PC-3 (cell line): ENCODE measurements around the gene SFTPB. TPM values are rescaled to one million over a fixed set of nuclear protein-coding genes. Genes with fewer than 3 reads are reported as not detected.

Experiments used
- ATAC-seq: fragments of 200-7000 bp; cut with Tn5 transposase; 2 replicates; pipeline ENCODE4 v1.9.1; 2020; ENCODE audit warnings: mild to moderate bottlenecking, moderate library complexity
- BruUV-seq: library from RNA; stranded (reverse); fragments of 400-500 nt; replicated peaks from 2 replicates; lab custom pipeline; 2021; lab: Mats Ljungman, UMichigan
- CTCF ChIA-PET: fragments of 300-600 bp; sonication (Branson Sonifier 250); formaldehyde crosslinking; loops from one replicate; lab custom pipeline; 2022; ENCODE audit warnings: antibody characterized with exemption; lab: Charles Lee
- POLR2A ChIA-PET: fragments of 300-600 bp; sonication (Branson Sonifier 250); formaldehyde crosslinking; loops from one replicate; lab custom pipeline; 2022; ENCODE audit warnings: antibody characterized with exemption; ENCODE audit not compliant: unreplicated experiment; lab: Charles Lee
- DNase-seq: peaks from one replicate; pipeline ENCODE4 v3.0.0-alpha.2; 2015
- H2AFZ ChIP-seq: fragments of 300-600 bp; sonication (generic); 2 replicates; pipeline ENCODE4 v1.6.0; 2016; ENCODE audit warnings: antibody characterized with exemption, low read length
- H3F3A ChIP-seq: fragments of 300-600 bp; sonication (generic); one replicate; pipeline ENCODE4 v1.6.0; 2017; ENCODE audit warnings: antibody characterized with exemption, low read length, control low read depth, mild to moderate bottlenecking; ENCODE audit not compliant: unreplicated experiment
- H3K27ac ChIP-seq: fragments of 300-600 bp; sonication (generic); 2 replicates; pipeline ENCODE4 v1.5.1; 2016; ENCODE audit warnings: mild to moderate bottlenecking, low read length
- H3K27me3 ChIP-seq: fragments of 300-600 bp; sonication (generic); 2 replicates; pipeline ENCODE4 v1.6.1; 2016; ENCODE audit warnings: low read length, mixed read lengths
- H3K36me3 ChIP-seq: fragments of 300-600 bp; sonication (generic); 2 replicates; pipeline ENCODE4 v1.6.1; 2016; ENCODE audit warnings: low read depth, mixed run types, low read length, mixed read lengths
- H3K4me1 ChIP-seq: fragments of 300-600 bp; sonication (generic); 2 replicates; pipeline ENCODE4 v1.5.1; 2016; ENCODE audit warnings: low read length; ENCODE audit not compliant: insufficient read depth
- H3K4me2 ChIP-seq: fragments of 300-600 bp; sonication (generic); 2 replicates; pipeline ENCODE4 v1.6.0; 2016; ENCODE audit warnings: low read length
- H3K4me3 ChIP-seq: fragments of 300-600 bp; sonication (generic); 2 replicates; pipeline ENCODE4 v1.5.1; 2016; ENCODE audit warnings: mild to moderate bottlenecking, low read length, mixed read lengths
- H3K79me2 ChIP-seq: fragments of 300-600 bp; sonication (generic); 2 replicates; pipeline ENCODE4 v1.6.1; 2017; ENCODE audit warnings: low read length, mixed read lengths
- H3K9ac ChIP-seq: fragments of 300-600 bp; sonication (generic); 2 replicates; pipeline ENCODE4 v1.6.0; 2016; ENCODE audit warnings: mild to moderate bottlenecking, low read length
- H3K9me2 ChIP-seq: fragments of 300-600 bp; sonication (generic); replicated peaks from 2 replicates; pipeline ENCODE4 v1.6.1; 2016; ENCODE audit warnings: mixed run types, low read length, mixed read lengths
- H3K9me3 ChIP-seq: fragments of 300-600 bp; sonication (generic); 2 replicates; pipeline ENCODE4 v1.6.1; 2016; ENCODE audit warnings: low read length, mixed read lengths
- H4K20me1 ChIP-seq: fragments of 300-600 bp; sonication (generic); 2 replicates; pipeline ENCODE4 v1.6.1; 2016; ENCODE audit warnings: low read length, mixed read lengths
- EZH2 ChIP-seq: fragments of 300-600 bp; sonication (generic); IDR thresholded peaks from one replicate; pipeline ENCODE4 v1.6.1; 2017; ENCODE audit warnings: antibody characterized with exemption, mild to moderate bottlenecking, low read length; ENCODE audit not compliant: unreplicated experiment
- EZH2phosphoT487 ChIP-seq: fragments of 300-600 bp; sonication (generic); IDR thresholded peaks from 2 replicates; pipeline ENCODE4 v1.6.1; 2018; ENCODE audit warnings: mild to moderate bottlenecking, antibody characterized with exemption, low read length, borderline replicate concordance
- intact Hi-C: fragments of 100-400 bp; cut with micrococcal nuclease; formaldehyde crosslinking; loops from 2 replicates; pipeline ENCODE4 v1.9.0; 2023
- total RNA-seq: library from RNA; depleted of rRNA; stranded (reverse); fragments of >200 nt; gene quantifications from 2 replicates; pipeline ENCODE4 v1.2.3, GENCODE V29; 2014
- TF ChIP-seq, protein P1 (sequence below): fragments of 300-600 bp; sonication (generic); conservative IDR thresholded peaks from 2 replicates; pipeline ENCODE4 v1.5.1; 2017; ENCODE audit warnings: antibody characterized with exemption, low read depth, mild to moderate bottlenecking, low read length

SFTPB gene
- total RNA-seq, 1 experiment from 2014 or later: not detected

DNA sequence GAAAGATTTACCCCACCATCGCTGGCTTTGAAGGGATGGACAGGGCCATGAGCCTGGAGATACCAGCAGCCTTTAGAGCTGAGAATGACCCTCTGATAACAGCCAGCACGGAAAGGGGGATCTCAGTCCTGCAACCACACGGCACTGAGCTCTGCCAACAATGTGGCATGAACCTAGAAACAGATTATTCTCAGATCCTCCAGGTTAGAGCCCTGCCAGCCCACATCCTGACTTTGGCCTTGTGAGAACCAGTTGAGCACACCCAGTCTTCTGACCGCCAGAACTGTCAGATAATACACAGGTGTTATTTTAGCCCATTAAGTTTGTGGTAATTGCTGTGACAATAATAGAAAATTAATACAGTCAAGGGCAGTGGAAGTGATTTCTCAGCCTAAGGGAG lies 16.8 kb upstream of the SFTPB start:
- H3K79me2 ChIP-seq: no peaks in the 10 kb centered on the region
- H3F3A ChIP-seq: no peaks in the 10 kb centered on the region
- intact Hi-C loops: no loop called here
- H3K4me2 ChIP-seq: no peak overlapping the region
- CTCF ChIA-PET: no interaction called here
- DNase-seq (no peak), ATAC-seq (no peak)
- no peaks in the 10 kb centered on the region for H3K9me3 ChIP-seq
- H3K27me3 ChIP-seq: no peaks in the 10 kb centered on the region; the same call in 1 of the 2 replicates
- BruUV-seq: no TSS peak
- H3K36me3 ChIP-seq: no peaks in the 10 kb centered on the region
- no peak overlapping the region for H2AFZ ChIP-seq
- H3K4me1 ChIP-seq: peaks cover 15% of the 10 kb centered on the region
- no peaks in the 10 kb centered on the region for H3K9me2 ChIP-seq
- no peak overlapping the region for H3K9ac ChIP-seq
- no peak overlapping the region for H3K27ac ChIP-seq
- H3K4me3 ChIP-seq: no peak overlapping the region
- TF ChIP-seq EZH2 (no peak), EZH2phosphoT487 (no peak)
- TF ChIP-seq, protein P1, sequence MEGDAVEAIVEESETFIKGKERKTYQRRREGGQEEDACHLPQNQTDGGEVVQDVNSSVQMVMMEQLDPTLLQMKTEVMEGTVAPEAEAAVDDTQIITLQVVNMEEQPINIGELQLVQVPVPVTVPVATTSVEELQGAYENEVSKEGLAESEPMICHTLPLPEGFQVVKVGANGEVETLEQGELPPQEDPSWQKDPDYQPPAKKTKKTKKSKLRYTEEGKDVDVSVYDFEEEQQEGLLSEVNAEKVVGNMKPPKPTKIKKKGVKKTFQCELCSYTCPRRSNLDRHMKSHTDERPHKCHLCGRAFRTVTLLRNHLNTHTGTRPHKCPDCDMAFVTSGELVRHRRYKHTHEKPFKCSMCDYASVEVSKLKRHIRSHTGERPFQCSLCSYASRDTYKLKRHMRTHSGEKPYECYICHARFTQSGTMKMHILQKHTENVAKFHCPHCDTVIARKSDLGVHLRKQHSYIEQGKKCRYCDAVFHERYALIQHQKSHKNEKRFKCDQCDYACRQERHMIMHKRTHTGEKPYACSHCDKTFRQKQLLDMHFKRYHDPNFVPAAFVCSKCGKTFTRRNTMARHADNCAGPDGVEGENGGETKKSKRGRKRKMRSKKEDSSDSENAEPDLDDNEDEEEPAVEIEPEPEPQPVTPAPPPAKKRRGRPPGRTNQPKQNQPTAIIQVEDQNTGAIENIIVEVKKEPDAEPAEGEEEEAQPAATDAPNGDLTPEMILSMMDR: no peak
- POLR2A ChIA-PET: no interaction called here
- no peaks in the 10 kb centered on the region for H4K20me1 ChIP-seq

DNA sequence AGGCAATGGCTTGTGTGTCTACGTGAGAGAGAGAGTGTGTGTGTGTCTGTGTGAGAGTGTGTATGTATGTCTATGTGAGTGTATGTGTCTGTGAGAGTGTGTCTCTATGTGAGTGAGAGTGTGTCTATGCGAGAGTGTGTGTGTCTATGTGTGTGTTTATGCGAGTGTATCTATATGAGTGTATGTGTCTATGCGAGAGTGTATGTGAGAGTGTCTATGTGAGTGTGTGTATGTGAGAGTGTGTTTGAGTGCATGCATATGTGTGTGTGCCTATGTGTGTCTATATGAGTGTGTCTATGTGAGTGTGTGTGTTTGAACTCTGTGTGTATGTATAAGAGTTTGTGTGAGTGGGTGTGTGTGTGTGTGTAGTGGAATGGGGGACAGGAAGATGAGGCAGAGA lies 16.4 kb upstream of the SFTPB start:
- Histone ChIP-seq H3K79me2 (no peaks in the 10 kb centered on the region), H3K27me3 (no peaks in the 10 kb centered on the region; the same call in 1 of the 2 replicates), H3K9me2 (no peaks in the 10 kb centered on the region), H4K20me1 (no peaks in the 10 kb centered on the region), H3K4me3 (no peak overlapping the region), H3F3A (no peaks in the 10 kb centered on the region), H3K9me3 (no peaks in the 10 kb centered on the region), H3K4me2 (no peak overlapping the region), H2AFZ (no peak overlapping the region), H3K27ac (no peak overlapping the region), H3K9ac (no peak overlapping the region), H3K4me1 (peaks cover 15% of the 10 kb centered on the region), H3K36me3 (no peaks in the 10 kb centered on the region)
- POLR2A ChIA-PET: no interaction called here
- TF ChIP-seq EZH2: no peak
- TF ChIP-seq, protein P1: no peak
- no peak for TF ChIP-seq EZH2phosphoT487
- intact Hi-C loops: no loop called here
- CTCF ChIA-PET: no interaction called here
- DNase-seq: no peak
- no peak for ATAC-seq
- BruUV-seq: no TSS peak

DNA sequence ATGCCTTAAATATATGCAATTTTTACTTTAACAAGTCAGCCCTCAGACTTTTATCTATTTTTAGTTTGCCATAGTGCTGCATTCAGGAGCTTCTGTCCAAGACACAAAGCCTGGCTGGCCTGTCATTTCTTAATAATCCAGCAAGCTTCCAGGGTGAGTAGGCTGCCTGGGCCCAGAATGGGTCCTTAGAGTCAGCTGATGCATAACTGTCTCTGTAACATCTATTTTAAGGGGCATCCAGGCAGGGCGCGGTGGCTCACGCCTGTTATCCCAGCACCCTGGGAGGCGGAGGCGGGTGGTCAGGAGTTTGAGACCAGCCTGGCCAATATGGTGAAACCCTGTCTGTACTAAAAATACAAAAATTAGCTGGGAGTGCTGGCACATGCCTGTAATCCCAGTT lies 14.4 kb upstream of the SFTPB start:
- BruUV-seq: no TSS peak
- ChIA-PET CTCF (no interaction called here), POLR2A (no interaction called here)
- Histone ChIP-seq H2AFZ (no peak overlapping the region), H3K4me1 (peaks cover 19% of the 10 kb centered on the region), H3K27ac (no peak overlapping the region), H3K9me2 (no peaks in the 10 kb centered on the region), H3K79me2 (no peaks in the 10 kb centered on the region), H3K4me3 (no peak overlapping the region), H3K27me3 (no peaks in the 10 kb centered on the region), H3K4me2 (no peak overlapping the region), H3K9ac (no peak overlapping the region), H3K9me3 (no peaks in the 10 kb centered on the region), H3F3A (no peaks in the 10 kb centered on the region), H4K20me1 (no peaks in the 10 kb centered on the region), H3K36me3 (no peaks in the 10 kb centered on the region)
- TF ChIP-seq, protein P1: no peak
- TF ChIP-seq EZH2phosphoT487 (no peak), EZH2 (no peak)
- ATAC-seq: no peak
- no peak for DNase-seq
- intact Hi-C loops: no loop called here
